GM23338 (cell line): ENCODE results near the gene FNDC3B. TPM values are rescaled to one million over a fixed set of nuclear protein-coding genes. Genes with fewer than 3 reads are reported as not detected.

Source experiments
- ATAC-seq: fragments of 200-7000 bp; cut with Tn5 transposase; 3 replicates; pipeline ENCODE4 v1.9.1; 2020
- DNase-seq: peaks from one replicate; pipeline ENCODE4 v3.0.0-alpha.2; 2015; ENCODE audit warnings: low spot score
- H2AFZ ChIP-seq: fragments of 200-600 bp; sonication (generic); 2 replicates; pipeline ENCODE4 v1.8.0; 2016; ENCODE audit warnings: antibody characterized with exemption, mild to moderate bottlenecking, moderate library complexity
- H3F3A ChIP-seq: fragments of 200-600 bp; sonication (generic); replicated peaks from 2 replicates; pipeline ENCODE4 v1.8.0; 2017; ENCODE audit warnings: antibody characterized with exemption, mixed run types, low read depth
- H3K27ac ChIP-seq: fragments of 200-600 bp; sonication (generic); 2 replicates; pipeline ENCODE4 v1.6.1; 2016; ENCODE audit warnings: low read depth
- H3K27me3 ChIP-seq: fragments of 200-600 bp; sonication (generic); 2 replicates; pipeline ENCODE4 v1.8.0; 2016; ENCODE audit warnings: mild to moderate bottlenecking, mixed run types, moderate library complexity; ENCODE audit not compliant: insufficient read depth
- H3K36me3 ChIP-seq: fragments of 200-600 bp; sonication (generic); 2 replicates; pipeline ENCODE4 v1.8.0; 2016; ENCODE audit warnings: mild to moderate bottlenecking; ENCODE audit not compliant: insufficient read depth
- H3K4me1 ChIP-seq: fragments of 200-600 bp; sonication (generic); 2 replicates; pipeline ENCODE4 v1.8.0; 2016; ENCODE audit warnings: mild to moderate bottlenecking, moderate library complexity; ENCODE audit not compliant: insufficient read depth
- H3K4me2 ChIP-seq: fragments of 200-600 bp; sonication (generic); 2 replicates; pipeline ENCODE4 v1.7.1; 2017; ENCODE audit warnings: mixed run types
- H3K4me3 ChIP-seq: fragments of 200-600 bp; sonication (generic); 2 replicates; pipeline ENCODE4 v1.6.1; 2016; ENCODE audit warnings: mixed run types
- H3K79me2 ChIP-seq: fragments of 200-600 bp; sonication (generic); replicated peaks from 2 replicates; pipeline ENCODE4 v1.8.0; 2017; ENCODE audit warnings: mild to moderate bottlenecking; ENCODE audit not compliant: insufficient read depth
- H3K9me2 ChIP-seq: fragments of 200-600 bp; sonication (generic); 2 replicates; pipeline ENCODE4 v1.8.0; 2017; ENCODE audit not compliant: insufficient read depth
- H4K20me1 ChIP-seq: fragments of 200-600 bp; sonication (generic); replicated peaks from 2 replicates; pipeline ENCODE4 v1.8.0; 2017; ENCODE audit warnings: mild to moderate bottlenecking; ENCODE audit not compliant: insufficient read depth
- H3K27ac Mint-ChIP-seq: 2 replicates; pipeline ENCODE4 v1.8.0; 2020; ENCODE audit warnings: inconsistent platforms, mild to moderate bottlenecking, moderate library complexity, mixed read lengths
- H3K27me3 Mint-ChIP-seq: 3 replicates; pipeline ENCODE4 v1.8.0; 2022; ENCODE audit warnings: low read depth, mild to moderate bottlenecking, moderate library complexity, mixed read lengths, inconsistent platforms; ENCODE audit not compliant: insufficient read depth, poor library complexity
- H3K36me3 Mint-ChIP-seq: 3 replicates; pipeline ENCODE4 v1.8.0; 2021; ENCODE audit warnings: low read depth, mild to moderate bottlenecking, inconsistent platforms, moderate library complexity, mixed read lengths
- H3K4me1 Mint-ChIP-seq: 3 replicates; pipeline ENCODE4 v1.8.0; 2020; ENCODE audit warnings: mild to moderate bottlenecking, inconsistent platforms, mixed read lengths
- H3K4me3 Mint-ChIP-seq: 3 replicates; pipeline ENCODE4 v1.8.0; 2021; ENCODE audit warnings: moderate library complexity, mild to moderate bottlenecking, inconsistent platforms, mixed read lengths
- H3K9me3 Mint-ChIP-seq: 3 replicates; pipeline ENCODE4 v1.8.0; 2020; ENCODE audit warnings: moderate library complexity, mild to moderate bottlenecking, inconsistent platforms, mixed read lengths
- CREB1 ChIP-seq: fragments of 250-450 bp; sonication (Bioruptor Pico); IDR thresholded peaks from 2 replicates; pipeline ENCODE4 v1.5.0; 2020; ENCODE audit warnings: low read depth, mild to moderate bottlenecking, moderate library complexity
- CTCF ChIP-seq, 2 experiments: fragments of 200-600 bp in 1 of 2; sonication (generic) in 1 of 2; conservative IDR thresholded peaks; 2 replicates each; pipeline versions ENCODE4 v1.5.1 to v1.6.1; 2016 to 2017; ENCODE audit warnings: antibody characterized with exemption in 2 of 2, low read depth in 2 of 2, mild to moderate bottlenecking in 2 of 2, moderate library complexity in 1 of 2
- ETS1 ChIP-seq: IDR thresholded peaks from 2 replicates; pipeline ENCODE4 v1.6.1; 2016; ENCODE audit warnings: antibody characterized with exemption
- EZH2 ChIP-seq: fragments of 200-600 bp; sonication (generic); IDR thresholded peaks from one replicate; pipeline ENCODE4 v1.8.0; 2017; ENCODE audit warnings: antibody characterized with exemption, mild to moderate bottlenecking, low read depth; ENCODE audit not compliant: unreplicated experiment
- EZH2phosphoT487 ChIP-seq: fragments of 200-600 bp; sonication (generic); IDR thresholded peaks from one replicate; pipeline ENCODE4 v1.8.1; 2018; ENCODE audit warnings: antibody characterized with exemption; ENCODE audit not compliant: unreplicated experiment
- JUNB ChIP-seq: IDR thresholded peaks from one replicate; pipeline ENCODE4 v1.6.1; 2016; ENCODE audit warnings: antibody characterized with exemption; ENCODE audit not compliant: unreplicated experiment
- NANOG ChIP-seq: IDR thresholded peaks from 2 replicates; pipeline ENCODE4 v1.6.1; 2016; ENCODE audit warnings: antibody characterized with exemption, borderline replicate concordance
- POLR2AphosphoS5 ChIP-seq: IDR thresholded peaks from 2 replicates; pipeline ENCODE4 v1.6.1; 2016; ENCODE audit warnings: antibody characterized with exemption, low read depth
- REST ChIP-seq: IDR thresholded peaks from one replicate; pipeline ENCODE4 v1.6.1; 2018; ENCODE audit warnings: antibody characterized with exemption; ENCODE audit not compliant: unreplicated experiment
- STAT1 ChIP-seq: IDR thresholded peaks from one replicate; pipeline ENCODE4 v1.6.1; 2016; ENCODE audit warnings: antibody characterized with exemption; ENCODE audit not compliant: unreplicated experiment
- ZNF114 ChIP-seq: fragments of 250-450 bp; sonication (Bioruptor Pico); IDR thresholded peaks from 2 replicates; pipeline ENCODE4 v1.5.0; 2020; ENCODE audit warnings: mild to moderate bottlenecking, moderate library complexity
- ZNF331 ChIP-seq: fragments of 250-450 bp; sonication (Bioruptor Pico); IDR thresholded peaks from 2 replicates; pipeline ENCODE4 v1.5.0; 2020; ENCODE audit warnings: low read depth, mild to moderate bottlenecking, moderate library complexity
- ZNF462 ChIP-seq: fragments of 250-450 bp; sonication (Bioruptor Pico); IDR thresholded peaks from 2 replicates; pipeline ENCODE4 v1.5.0; 2020; ENCODE audit warnings: mild to moderate bottlenecking, moderate library complexity
- polyA plus RNA-seq: library from polyadenylated mRNA; unstranded; fragments of >200 nt; fragmentation: Nextera tagmentation; extraction: Ambion mirVana; gene quantifications from 2 replicates; pipeline ENCODE4 v1.2.1, GENCODE V29; 2016
- total RNA-seq: library from RNA; depleted of rRNA; stranded (reverse); fragments of >200 nt; shearing (Covaris generic); gene quantifications from 2 replicates; pipeline ENCODE4 v1.2.3, GENCODE V29; 2014

FNDC3B gene
- total and polyA plus RNA-seq, 2 experiments from 2014 or later, result 19.1 to 55.4 TPM

GRCh38 chr3:172142051-172142863 is 102.9 kb downstream of the FNDC3B start:
- no peak overlapping the region for H2AFZ ChIP-seq
- DNase-seq (no peak), ATAC-seq (no peak)
- H3K27me3 ChIP-seq, result no peaks in the 10 kb centered on the region
- H3K9me2 ChIP-seq, result no peaks in the 10 kb centered on the region
- Mint-ChIP-seq H3K4me3 (no peak overlapping the region; the same call in 2 of the 3 replicates), H3K9me3 (no peaks in the 10 kb centered on the region), H3K27me3 (peaks cover 5% of the 10 kb centered on the region), H3K27ac (peak overlapping the region; percentile 98), H3K4me1 (peaks cover 82% of the 10 kb centered on the region), H3K36me3 (peaks cover 14% of the 10 kb centered on the region)
- H3K79me2 ChIP-seq, result peaks cover 73% of the 10 kb centered on the region
- 0 out of 2 replicates have a peak, but pooled peaks cover 3% of the 10 kb centered on the region for H3F3A ChIP-seq
- no peaks in the 10 kb centered on the region for H4K20me1 ChIP-seq
- no peak overlapping the region for H3K4me3 ChIP-seq
- H3K27ac ChIP-seq, result peak overlapping the region; percentile 75
- H3K4me1 ChIP-seq, result peaks cover 85% of the 10 kb centered on the region
- TF ChIP-seq CREB1 (CRISPR knock-in tag) (no peak), ETS1 (no peak), REST (no peak), ZNF331 (CRISPR knock-in tag) (no peak), EZH2 (no peak), EZH2phosphoT487 (no peak), STAT1 (no peak), ZNF462 (CRISPR knock-in tag) (no peak), CTCF (conservative IDR thresholded peaks at IDR 0.05; ENCODE audit: low read depth in 2 of 2) (no peak), NANOG (no peak), POLR2AphosphoS5 (no peak), JUNB (no peak), ZNF114 (CRISPR knock-in tag) (no peak)
- H3K4me2 ChIP-seq, result peak overlapping the region; percentile 9
- no peaks in the 10 kb centered on the region for H3K36me3 ChIP-seq
